CD4-positive, alpha-beta T cell treated with Interleukin-2 at 100 ng/mL for 4 hours (primary cell): Measurements from ENCODE around the gene APOL4.
"Not testable (repeated sequence)": the region's sequence is repeated elsewhere in the genome, so short reads cannot be mapped to it uniquely, and the experiment has no call there.

Experiments
- DNase-seq: peaks from one replicate; pipeline ENCODE4 v3.0.0-alpha.2; 2020; ENCODE audit warnings: low spot score

APOL4 gene, protein sequence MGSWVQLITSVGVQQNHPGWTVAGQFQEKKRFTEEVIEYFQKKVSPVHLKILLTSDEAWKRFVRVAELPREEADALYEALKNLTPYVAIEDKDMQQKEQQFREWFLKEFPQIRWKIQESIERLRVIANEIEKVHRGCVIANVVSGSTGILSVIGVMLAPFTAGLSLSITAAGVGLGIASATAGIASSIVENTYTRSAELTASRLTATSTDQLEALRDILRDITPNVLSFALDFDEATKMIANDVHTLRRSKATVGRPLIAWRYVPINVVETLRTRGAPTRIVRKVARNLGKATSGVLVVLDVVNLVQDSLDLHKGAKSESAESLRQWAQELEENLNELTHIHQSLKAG

DNA sequence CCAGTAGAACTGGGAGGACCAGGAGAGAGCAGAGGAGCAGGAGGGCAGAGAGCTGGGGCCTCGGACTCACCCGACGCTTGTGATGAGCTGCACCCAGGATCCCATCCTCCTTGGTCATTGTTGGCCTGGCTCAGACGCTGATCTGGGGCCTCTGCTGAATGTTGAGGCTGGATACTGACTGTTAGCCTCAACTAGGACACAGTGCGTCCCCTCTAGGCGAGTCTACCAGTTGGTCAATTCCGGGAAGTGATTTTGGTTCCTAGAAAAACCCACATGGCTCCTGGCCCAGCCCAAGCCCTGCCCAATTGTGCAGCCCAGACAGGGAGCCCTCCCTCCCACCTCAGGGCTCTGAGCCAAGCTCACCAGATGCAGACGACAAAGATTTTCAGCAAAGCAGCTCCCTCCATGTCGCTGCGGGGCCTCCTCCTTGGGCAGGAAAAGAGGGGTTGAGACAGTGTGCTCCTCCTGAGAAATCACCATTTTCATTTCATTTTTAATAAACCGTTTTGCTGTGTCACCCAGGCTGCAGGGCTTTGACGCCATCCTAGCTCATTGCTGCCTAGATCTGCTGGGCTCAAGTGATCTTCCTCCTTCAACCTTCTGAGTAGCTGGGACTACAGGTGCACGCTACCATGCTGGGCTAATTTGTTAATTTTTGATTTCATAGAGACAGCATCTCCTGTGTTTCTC is at the start of gene APOL4:
Gene APOL4, minus strand, starts transcription at position 180 of the 690 bp plus-strand sequence. Its CDS starts 75 bp downstream, at position 105.
- no peak for DNase-seq

DNA sequence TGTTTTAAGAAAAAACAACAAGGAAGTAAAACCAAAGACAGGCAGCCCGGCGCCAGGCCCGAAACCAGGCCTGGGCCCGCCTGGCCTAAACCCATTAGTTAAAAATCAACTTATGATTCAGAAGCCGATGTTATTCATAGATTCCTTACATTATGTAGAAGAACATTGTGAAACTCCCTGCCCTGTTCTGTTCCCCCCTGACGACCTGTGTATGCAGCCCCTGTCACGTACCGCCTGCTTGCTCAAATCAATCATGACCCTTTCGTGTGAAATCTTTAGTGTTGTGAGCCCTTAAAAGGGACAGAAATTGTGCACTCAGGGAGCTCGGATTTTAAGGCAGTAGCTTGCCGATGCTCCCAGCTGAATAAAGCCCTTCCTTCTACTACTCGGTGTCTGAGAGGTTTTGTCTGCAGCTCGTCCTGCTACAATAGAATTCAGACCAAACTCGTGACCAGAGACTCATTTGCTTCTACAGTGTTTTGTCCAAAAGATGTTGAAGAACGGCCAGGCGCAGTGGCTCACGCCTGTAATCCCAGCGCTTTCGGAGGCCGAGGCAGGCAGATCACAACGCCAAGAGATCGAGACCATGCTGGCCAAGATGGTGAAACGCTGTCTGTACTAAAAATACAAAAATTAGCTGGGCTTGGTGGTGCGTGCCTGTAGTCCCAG is 48.8 kb upstream of the APOL4 start:
- DNase-seq: not testable (repeated sequence)

DNA sequence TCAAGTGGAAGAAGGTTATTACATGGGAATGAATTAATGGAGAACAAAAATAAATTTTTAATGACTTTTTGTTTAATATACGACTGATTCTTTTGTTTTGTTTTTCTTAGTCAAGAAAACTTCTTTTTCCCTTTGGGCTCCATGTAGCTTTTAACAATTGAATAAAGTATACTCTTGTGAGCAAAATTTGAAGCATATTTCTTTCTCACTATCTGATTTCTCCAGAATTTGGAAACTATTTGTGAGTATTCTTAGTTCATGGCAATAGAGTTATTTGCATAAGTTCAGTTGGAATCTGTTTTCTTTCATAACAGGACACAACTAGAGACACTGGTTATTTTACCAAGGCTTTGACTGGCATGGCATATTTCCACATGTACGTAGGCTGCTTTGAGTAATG is 47.6 kb upstream of the APOL4 start:
- DNase-seq: no peak

DNA sequence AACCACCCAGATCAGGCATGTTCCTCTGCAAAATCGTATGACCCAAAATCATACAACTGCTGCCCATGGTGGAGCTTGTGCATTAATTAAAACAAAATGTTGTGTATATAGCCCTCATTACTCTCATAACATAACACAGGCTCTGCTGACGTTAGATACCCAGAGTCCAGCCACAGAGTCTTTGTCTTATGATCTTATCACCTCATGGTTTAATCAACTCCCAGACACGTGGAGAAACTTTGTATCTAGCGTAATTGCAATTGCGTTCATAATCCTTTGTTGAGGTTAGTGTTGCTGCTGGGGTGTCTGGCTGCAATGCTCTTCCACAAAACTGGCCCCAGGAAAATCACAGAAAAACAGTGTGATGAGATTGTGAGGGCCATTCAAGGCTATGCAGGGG is 46.3 kb upstream of the APOL4 start:
- no peak for DNase-seq

DNA sequence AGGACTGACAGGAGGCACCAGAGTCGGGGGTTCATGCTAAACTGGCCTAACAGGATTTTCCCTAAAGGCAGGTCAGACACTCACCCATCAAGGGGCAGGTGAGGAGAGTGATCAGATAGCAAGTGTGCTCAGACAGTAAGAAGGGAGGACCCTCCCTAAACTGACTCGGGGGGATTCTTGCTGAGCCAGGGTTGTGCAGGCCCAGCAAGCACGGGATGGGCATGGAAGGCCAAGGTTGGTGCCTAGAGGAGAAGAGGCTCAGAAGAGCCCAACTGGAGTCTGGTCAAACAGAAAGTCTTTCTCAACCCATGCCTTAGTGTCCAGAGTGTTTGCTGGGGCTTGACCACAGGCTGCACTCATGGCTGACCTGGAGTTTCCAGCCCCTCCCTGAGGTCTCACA is 45.1 kb upstream of the APOL4 start:
- no peak for DNase-seq

DNA sequence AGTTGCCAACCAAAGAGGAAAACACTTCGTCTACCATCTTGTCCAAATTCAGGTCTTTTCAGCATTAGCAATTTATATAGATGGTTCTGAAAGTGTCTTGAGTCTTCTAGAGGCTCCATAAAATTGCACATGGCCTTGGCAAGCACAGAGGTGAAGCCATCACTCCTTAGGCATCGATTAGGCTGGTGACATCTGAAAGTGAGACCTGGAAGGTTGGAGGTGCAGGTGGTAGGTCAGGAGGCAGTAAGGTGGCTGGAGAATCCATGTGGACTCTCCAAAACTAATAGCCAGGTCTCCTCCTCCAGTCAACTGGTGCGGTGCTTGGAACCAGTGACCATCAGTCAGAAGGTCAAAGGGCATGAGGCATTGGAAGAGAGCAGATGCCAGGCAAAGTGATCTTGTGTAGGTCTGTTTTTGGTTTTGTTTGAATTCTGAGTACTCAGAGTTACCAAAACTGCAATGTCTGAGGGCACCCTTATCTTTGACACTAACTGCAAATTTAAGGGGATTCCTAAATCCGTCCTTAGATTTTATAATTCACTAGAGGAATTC is 44.3 kb upstream of the APOL4 start:
- no peak for DNase-seq

DNA sequence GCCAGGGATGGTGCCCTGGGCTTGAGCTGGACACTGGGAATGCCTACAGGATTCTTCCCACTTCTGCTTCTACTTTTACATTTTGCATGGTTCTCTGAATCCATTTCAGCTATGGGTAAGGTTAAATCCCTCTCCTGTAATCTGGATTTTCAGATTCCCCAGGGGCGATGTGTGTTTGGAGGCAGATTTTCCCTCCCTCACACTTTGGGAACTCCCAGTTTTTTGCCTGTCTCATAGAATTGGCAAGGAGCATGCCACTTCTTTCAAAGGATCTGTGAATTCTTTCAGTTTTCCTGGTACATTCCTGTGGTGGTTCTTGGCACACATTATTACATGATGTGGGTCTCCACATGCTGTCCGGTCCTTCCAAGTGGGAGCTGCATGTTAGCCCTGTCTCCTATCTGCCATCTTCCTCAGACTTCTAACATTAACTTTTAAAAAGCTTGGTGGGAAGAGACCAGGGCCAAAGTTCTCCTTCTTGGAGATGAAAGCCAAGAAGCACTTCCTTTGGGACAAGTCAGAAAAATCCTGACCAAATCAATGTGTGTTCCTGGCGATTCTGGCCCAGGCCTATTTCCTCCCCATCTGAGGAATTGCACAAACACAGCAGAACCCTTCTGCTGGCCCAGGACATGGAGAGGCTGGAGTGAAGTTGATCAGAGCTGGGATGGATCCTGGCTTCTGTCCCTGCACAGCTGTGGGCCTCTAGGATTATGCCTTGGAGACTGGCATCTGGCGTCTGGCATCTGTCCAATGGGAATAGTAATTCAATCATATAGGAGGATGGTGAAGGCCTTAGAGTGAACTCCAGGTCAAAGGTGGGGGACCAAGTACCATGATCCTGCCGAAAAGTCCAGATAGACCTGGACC is 43.1 kb upstream of the APOL4 start:
- DNase-seq: no peak

DNA sequence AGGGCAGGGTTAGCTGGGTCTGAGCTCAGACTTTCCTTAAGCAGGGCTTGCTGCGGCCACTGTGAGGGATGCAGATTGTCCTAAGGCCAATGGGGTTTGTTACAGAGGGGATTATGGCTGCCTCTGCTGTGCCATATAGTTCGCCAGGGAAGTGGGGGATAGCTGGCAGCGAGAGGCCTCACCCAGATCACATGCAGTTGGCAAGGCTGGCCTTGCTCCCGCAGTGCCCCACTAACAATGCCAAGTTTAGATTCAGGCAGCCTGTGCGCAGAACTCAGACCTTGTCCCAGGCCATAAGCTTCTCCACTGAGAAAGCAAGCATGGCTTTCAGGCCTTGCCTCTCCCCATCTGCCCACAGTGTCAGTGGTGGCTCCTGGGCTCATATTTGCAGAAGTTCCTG is 42.4 kb upstream of the APOL4 start:
- DNase-seq: no peak

DNA sequence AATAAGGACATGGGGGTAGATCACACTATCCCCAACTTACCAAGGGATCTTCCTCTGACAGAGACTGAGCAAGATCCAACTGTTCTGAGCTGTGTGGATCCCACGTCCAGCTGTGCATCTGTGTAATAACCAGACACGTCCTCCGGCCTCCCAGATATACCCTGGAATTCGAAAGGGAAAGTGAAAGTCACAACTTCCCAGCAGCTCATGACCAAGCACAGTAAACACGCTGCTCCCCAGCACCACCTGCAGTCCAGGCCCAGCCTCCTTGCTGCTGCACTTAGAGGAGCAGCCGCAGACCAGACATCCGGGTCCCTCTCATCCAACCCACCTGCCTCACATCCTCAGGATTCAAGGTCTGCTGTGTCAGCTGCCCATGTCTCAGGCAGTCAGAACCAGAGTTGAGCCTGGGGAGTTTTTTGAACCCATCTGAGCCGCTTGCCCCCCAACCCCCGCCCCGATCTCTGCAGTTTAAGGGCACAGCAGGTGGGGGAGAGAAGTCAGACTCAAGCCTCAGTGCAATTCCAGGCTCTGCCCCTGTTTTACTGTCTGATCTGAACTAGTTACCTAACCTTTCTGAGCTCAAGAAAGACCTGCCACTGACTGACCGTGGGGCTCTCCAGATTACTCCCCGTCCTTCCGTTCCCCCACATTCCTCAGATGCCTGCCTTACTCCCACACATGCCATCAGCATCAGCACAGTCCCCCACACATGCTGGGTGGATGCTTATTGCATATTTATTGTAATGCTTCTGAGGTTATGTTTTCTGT is 38.0 kb upstream of the APOL4 start, which contains the start of gene APOL2:
Gene APOL2, minus strand, starts transcription at position 127 of the 771 bp plus-strand sequence. CDS start 6,365 bp downstream, outside the sequence.
- peak; percentile 83 for DNase-seq

DNA sequence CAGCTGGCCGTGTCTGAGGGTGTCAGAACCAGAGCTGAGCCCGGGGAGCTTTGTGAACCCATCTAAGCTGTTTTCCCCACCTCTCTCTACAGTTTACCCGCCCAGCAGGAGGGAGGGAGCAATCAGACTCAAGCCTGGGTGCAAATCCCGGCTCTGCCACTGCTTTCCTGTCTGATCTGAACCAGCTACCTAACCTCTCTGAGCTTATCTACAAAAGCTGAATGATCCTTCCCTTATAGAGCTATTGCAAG is 37.5 kb upstream of the APOL4 start:
- no peak for DNase-seq

DNA sequence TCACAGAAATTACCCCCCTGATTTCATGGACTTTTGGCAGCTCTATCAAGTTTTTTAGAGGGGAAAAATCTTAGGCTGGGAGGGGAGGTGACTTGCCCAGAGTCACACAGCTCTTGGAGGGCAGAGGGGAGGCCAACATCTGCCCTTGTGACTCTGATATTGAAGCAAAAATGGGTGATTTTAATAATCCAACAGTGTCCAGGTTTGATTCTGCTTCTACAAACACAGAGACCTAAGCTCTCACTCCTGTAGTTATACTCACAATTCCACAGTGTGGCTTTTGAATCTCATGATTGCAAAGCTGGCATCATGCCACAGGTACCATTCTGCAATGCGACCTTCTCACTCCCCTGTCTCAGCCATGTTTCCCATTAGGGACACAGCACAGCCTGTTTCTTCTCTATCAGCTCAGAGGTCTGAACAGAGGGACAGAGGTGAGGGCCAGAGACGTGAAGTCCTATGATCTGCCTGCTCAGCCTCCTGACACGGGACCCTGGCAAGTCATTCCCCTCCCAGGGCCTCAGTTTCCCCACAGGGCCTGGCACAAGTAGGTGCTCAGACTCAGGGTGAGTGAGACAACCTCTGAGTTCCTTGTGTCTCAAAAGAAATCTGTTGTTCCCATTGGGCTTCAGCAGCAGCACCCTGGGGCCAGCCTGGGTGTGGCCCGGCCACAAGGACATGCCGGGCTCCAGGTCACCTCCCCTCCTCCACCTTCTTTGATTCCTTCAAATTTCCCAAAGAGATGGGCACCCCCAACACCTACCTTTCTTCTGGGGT is 37.0 kb upstream of the APOL4 start:
- DNase-seq: no peak

DNA sequence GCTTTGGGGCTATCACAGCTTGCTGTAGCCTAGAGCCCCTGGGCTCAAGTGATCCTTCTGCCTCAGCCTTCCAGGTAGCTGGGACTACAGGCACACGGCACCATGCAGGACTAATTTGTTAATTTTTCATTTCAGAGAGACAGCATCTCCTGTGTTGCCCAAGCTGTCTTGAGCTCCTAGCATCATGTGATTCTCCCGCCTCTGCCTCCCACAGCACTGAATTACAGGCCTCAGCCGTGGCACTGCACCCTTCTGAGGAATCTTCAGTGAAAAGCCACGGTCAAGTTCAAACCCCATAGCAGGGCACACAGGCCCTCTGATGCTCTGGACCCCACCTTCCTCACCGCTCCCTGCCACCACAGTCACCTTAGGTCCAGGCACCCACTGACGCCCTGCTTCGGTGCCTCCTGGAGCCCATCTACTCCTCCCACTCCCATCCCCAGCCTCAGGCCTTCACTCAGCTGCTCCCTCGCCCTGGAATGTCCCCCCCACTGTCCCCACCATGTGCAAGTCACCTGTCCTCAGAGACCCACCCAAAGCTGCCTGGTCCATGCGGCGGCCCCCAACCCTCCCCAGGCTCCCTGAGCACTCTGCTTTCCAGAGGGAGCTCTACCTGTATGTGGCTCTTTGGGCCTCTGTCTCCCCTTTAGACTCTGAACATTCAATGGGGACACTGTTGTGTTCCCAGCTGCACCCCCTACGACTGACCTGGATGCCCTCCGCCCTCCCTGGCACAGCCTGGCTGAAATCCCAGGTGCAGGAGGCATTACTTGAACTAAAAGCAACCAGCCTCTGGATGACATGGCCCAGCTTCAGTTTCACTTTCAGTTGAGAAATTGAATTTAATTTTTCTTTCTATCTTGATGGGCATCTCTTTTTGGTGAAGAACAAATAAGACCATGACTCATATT is 36.1 kb upstream of the APOL4 start:
- DNase-seq: peak; percentile 72

DNA sequence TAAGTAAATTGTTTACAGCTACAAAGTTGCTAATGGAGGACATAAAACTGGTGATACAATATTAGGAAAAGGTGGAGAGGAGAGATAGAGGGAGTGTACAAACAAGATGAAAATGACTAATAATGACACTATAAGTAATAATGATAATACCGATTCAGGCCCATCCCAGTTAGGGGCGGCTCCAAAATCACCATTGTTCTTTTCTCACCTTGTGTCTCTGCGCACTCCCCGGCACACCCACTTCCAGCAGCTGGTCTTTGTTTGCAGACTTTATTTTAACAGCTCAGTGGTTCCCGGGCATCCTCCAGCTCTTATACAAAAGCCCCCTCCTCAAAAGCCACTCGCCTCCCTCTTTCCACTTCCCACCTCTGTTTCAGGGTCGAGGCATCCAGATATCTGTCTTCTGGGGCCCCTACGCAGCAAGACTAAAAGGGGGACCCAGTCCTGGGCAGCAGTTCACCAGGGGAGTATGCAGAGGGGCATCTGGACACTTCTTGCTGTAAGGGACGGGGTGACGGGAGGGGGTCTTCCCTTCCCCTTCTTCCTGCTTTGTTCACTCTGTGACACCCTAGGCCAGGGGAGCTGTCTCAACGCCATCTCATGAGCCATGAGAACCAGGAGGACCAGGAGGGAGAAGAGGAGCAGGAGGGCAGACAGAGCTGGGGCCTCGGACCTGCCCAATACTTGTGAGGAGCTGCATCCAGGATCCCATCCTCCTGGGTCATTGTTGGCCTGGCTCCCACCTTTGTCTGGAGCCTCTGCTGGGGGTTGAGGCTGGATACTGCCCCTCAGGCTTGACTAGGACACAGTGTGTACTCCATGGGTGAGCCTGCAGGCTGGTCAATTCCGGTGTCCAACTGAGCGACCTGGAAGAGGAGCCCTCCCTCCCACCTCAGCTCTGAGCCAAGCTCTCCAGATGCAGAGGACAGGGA is 35.0 kb upstream of the APOL4 start:
- DNase-seq: no peak

DNA sequence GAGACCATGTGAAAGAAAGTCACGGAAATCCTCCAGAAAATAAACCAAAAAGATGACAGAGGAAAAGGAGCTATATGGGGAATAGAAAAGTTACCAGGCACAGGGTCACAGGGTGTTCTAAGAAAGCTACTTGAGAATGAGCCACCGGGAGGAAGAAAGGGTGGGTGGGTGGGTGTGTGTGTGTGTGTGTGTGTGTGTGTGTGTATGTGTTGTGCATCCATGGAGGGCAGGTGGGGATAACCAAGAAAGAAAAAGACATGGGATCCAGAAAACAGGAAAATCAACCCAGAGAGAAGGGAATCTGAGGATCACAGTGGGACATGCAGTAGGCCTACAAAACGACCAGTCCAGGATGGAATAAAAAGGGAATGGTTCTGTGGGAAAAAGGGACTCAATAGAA is 34.0 kb upstream of the APOL4 start:
- no peak for DNase-seq

DNA sequence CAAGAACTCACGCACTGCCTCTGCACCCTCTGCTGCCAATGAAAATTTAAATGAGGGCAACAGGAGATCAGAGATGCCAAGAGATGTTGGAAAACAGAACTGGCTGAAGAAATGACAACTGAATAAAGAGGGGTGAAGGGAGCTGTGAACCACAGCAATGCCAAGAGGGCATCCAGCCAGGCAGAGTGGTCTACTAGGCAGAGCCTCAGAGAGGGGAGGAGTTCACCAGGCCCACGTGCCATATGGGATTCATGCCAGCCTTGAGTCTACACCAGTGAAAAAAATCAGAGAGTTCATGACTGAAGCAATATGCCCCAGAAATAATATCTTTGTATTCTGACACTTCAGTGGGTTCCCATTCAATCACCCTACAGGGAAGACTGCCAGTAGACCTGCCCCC is 33.3 kb upstream of the APOL4 start:
- no peak for DNase-seq

DNA sequence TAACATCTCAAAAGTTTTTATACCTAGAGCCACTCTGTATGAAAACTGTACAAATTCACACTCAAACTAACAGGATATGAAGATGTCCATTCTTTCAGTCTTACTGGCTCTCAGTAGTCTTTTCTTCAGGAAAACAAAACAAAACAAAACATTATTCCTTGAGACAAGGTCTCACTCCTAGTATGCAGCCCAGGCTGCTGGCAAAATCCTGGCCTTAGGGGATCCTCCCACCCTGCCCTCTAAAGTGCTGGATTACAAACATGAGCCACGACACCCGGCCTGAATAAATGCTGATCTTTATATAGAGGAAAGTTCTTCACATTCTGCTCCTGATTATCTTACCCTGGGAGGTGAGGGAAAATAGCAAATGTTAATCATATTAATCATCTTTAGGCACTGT is 32.6 kb upstream of the APOL4 start:
- no peak for DNase-seq

DNA sequence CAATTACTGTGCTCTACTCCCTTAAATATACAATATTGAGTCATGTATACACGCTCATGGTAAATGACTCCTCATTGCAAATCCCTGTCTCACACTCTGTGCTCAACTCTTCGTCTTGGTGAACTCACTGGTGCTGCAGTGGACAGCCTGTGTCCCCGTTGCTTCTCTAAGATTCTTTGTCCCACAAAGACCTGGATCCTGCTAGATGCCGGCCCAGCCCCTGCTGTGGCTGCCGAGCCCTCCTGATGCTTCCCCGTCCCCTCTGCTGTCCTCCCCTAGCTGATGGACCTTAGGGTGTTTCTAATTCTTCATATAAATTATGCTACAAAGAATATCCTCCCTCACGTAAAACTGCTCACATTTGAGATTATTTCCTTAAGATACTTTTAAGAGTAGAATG is 32.2 kb upstream of the APOL4 start:
- no peak for DNase-seq

DNA sequence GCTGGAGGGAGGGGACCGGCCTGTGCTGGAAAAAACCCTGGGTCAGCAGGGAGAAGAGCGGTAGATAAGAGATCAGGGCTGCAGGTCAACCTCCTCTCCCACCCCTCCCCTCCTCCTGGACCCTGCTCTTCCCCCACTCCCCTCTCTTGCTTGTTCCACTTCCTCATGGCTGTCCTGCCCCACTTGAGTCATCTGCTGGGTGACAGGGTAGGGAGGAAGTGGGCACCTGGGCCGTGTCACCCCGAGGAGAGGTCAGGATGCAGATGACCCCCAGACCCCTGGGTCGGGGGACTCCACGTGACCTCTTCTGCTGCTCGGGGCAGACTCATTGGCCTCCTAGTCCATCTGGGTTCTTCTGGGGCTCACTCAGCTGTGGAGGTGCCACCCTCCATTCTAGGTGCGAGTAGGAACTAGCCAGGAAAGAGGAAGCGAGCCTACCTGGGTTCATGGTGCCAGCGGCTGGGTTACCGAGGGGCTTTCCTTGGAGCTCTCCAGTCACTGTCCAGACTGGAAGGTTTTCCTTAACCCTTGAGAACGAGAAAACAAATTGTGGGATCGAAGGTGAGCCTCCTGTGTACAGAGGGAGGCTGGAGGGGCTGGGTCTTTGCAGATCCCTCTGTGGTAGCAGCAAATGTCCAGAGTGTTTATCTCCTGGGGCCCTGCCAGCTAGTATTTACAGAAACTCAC is 31.2 kb upstream of the APOL4 start:
- DNase-seq: no peak
